ENCODE measurements around the gene NACC2.

Gene NACC2

GRCh38 chr9:136100700-136101614 is 5.9 kb upstream of the NACC2 start:
- H3K9ac ChIP-seq: no peak overlapping the region
- H3K79me2 ChIP-seq (ENCODE audit: insufficient read depth, low read depth): no peaks in the 10 kb centered on the region
- H3K4me2 ChIP-seq: no peak overlapping the region
- no peaks in the 10 kb centered on the region for H4K20me1 ChIP-seq (ENCODE audit: insufficient read depth)
- H3K27ac ChIP-seq: no peak overlapping the region
- H3K4me1 ChIP-seq (ENCODE audit: low read depth, poor library complexity, severe bottlenecking): peaks cover 4% of the 10 kb centered on the region
- H3K36me3 ChIP-seq (ENCODE audit: insufficient read depth): no peaks in the 10 kb centered on the region
- peaks cover 80% of the 10 kb centered on the region for H3K27me3 ChIP-seq (ENCODE audit: insufficient read depth, low read depth)
- no peak overlapping the region for H3K4me3 ChIP-seq (IDR thresholded peaks at IDR 0.05; ENCODE audit: insufficient read depth, low read depth, low read length)
- no peak for TF ChIP-seq CTCF (conservative IDR thresholded peaks at IDR 0.05; ENCODE audit: low read depth, low read length)
- H2AFZ ChIP-seq (ENCODE audit: low read depth): no peak overlapping the region

- H2AFZ ChIP-seq (ENCODE audit: low read depth): no peak overlapping the region
- H4K20me1 ChIP-seq (ENCODE audit: insufficient read depth): no peaks in the 10 kb centered on the region
- peaks cover 68% of the 10 kb centered on the region for H3K27me3 ChIP-seq (ENCODE audit: insufficient read depth, low read depth)
- no peak overlapping the region for H3K9ac ChIP-seq
- no peak overlapping the region for H3K27ac ChIP-seq
- no peaks in the 10 kb centered on the region for H3K36me3 ChIP-seq (ENCODE audit: insufficient read depth)
- H3K79me2 ChIP-seq (ENCODE audit: insufficient read depth, low read depth): no peaks in the 10 kb centered on the region
- TF ChIP-seq CTCF (conservative IDR thresholded peaks at IDR 0.05; ENCODE audit: low read depth, low read length): no peak
- H3K4me3 ChIP-seq (IDR thresholded peaks at IDR 0.05; ENCODE audit: insufficient read depth, low read depth, low read length): no peak overlapping the region
- no peak overlapping the region for H3K4me2 ChIP-seq
- no peaks in the 10 kb centered on the region for H3K4me1 ChIP-seq (ENCODE audit: low read depth, poor library complexity, severe bottlenecking)
Measured at GRCh38 chr9:136099542-136099941, 4.5 kb upstream of the NACC2 start.

GRCh38 chr9:136098844-136099243 is 3.8 kb upstream of the NACC2 start:
- Histone ChIP-seq H3K9ac (no peak overlapping the region), H3K27ac (no peak overlapping the region), H3K79me2 (ENCODE audit: insufficient read depth, low read depth) (no peaks in the 10 kb centered on the region), H4K20me1 (ENCODE audit: insufficient read depth) (no peaks in the 10 kb centered on the region), H3K4me3 (IDR thresholded peaks at IDR 0.05; ENCODE audit: insufficient read depth, low read depth, low read length) (no peak overlapping the region), H3K36me3 (ENCODE audit: insufficient read depth) (no peaks in the 10 kb centered on the region), H3K27me3 (ENCODE audit: insufficient read depth, low read depth) (peaks cover 69% of the 10 kb centered on the region), H3K4me1 (ENCODE audit: low read depth, poor library complexity, severe bottlenecking) (no peaks in the 10 kb centered on the region), H3K4me2 (no peak overlapping the region), H2AFZ (ENCODE audit: low read depth) (no peak overlapping the region)
- no peak for TF ChIP-seq CTCF (conservative IDR thresholded peaks at IDR 0.05; ENCODE audit: low read depth, low read length)

- Histone ChIP-seq H3K4me1 (ENCODE audit: low read depth, poor library complexity, severe bottlenecking) (no peaks in the 10 kb centered on the region), H2AFZ (ENCODE audit: low read depth) (no peak overlapping the region), H3K9ac (no peak overlapping the region), H3K4me2 (no peak overlapping the region), H3K4me3 (IDR thresholded peaks at IDR 0.05; ENCODE audit: insufficient read depth, low read depth, low read length) (no peak overlapping the region), H3K36me3 (ENCODE audit: insufficient read depth) (no peaks in the 10 kb centered on the region), H3K27ac (no peak overlapping the region), H4K20me1 (ENCODE audit: insufficient read depth) (no peaks in the 10 kb centered on the region), H3K79me2 (ENCODE audit: insufficient read depth, low read depth) (no peaks in the 10 kb centered on the region), H3K27me3 (ENCODE audit: insufficient read depth, low read depth) (peaks cover 70% of the 10 kb centered on the region)
- no peak for TF ChIP-seq CTCF (conservative IDR thresholded peaks at IDR 0.05; ENCODE audit: low read depth, low read length)
Measured at GRCh38 chr9:136098210-136098609, 3.1 kb upstream of the NACC2 start.

Measured in KMS-11 (cell line).